ENCODE results near the gene ZSWIM7. TPM values are rescaled to one million over a fixed set of nuclear protein-coding genes. Genes with fewer than 3 reads are reported as not detected.

The ZSWIM7 gene
- total RNA-seq, 4 donors from 2014 or later = 1.3 to 30.3 (median 20.7) TPM

DNA sequence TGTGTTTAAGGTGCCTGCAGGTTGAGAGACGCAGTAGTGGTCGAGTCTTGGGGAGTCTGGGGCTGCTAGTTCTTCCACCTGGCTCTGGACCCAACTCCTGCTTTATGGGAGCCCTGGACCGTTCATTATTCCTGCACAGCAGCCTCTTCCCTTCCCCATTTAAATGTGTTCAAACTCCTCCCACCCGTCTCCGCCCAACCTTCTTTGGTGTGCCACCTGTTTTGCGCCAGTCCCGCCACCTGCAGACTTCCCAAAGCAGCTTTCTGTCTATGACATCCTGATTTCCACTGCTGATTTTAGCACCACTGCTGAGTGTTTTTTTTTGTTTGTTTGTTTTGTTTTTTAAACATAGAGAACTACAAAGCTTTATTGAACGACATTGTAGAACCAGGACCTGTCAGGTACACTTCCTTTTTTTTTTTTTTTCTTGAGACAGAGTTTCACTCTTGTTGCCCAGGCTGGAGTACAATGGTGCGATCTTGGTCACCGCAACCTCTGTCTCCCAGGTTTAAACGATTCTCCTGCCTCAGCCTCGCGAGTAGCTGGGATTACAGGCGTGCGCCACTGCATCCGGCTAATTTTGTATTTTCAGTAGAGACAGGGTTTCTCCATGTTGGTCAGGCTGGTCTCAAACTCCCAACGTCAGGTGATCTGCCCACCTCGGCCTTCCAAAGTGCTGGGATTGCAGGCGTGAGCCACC, 41.7 kb downstream of the ZSWIM7 start:
- no peak for DNase-seq

DNA sequence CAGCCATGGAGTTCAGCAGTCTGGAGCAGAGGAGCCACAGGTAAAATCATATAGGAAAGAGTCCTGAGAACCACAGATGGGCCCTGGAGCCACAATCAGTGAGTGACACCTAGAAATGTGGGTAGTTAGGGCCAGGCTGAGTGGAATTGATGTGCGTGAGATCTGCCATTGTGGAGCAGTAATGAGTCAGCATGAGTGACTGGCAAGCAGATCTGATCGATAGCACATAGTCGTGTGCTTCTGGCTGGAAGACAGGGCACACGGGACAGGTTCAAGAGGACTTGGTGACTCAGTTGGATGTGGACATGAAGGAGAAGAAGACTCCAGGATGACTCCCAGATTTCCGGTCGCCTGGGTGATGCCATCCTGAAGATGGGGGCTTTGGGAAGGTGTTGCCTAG, 42.3 kb downstream of the ZSWIM7 start:
- H3K27ac ChIP-seq = no peak overlapping the region
- no peak for TF ChIP-seq POLR2A (IDR thresholded peaks at IDR 0.05)
- TF ChIP-seq, protein P1, sequence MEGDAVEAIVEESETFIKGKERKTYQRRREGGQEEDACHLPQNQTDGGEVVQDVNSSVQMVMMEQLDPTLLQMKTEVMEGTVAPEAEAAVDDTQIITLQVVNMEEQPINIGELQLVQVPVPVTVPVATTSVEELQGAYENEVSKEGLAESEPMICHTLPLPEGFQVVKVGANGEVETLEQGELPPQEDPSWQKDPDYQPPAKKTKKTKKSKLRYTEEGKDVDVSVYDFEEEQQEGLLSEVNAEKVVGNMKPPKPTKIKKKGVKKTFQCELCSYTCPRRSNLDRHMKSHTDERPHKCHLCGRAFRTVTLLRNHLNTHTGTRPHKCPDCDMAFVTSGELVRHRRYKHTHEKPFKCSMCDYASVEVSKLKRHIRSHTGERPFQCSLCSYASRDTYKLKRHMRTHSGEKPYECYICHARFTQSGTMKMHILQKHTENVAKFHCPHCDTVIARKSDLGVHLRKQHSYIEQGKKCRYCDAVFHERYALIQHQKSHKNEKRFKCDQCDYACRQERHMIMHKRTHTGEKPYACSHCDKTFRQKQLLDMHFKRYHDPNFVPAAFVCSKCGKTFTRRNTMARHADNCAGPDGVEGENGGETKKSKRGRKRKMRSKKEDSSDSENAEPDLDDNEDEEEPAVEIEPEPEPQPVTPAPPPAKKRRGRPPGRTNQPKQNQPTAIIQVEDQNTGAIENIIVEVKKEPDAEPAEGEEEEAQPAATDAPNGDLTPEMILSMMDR (IDR thresholded peaks at IDR 0.05) = no peak

More for the DNA sequence above, 41.7 kb downstream of the ZSWIM7 start:
- Histone ChIP-seq H3K27me3 (no peaks in the 10 kb centered on the region), H3K27ac (no peak overlapping the region), H3K36me3 (no peaks in the 10 kb centered on the region), H3K4me1 (no peaks in the 10 kb centered on the region), H3K9me3 (no peaks in the 10 kb centered on the region), H3K4me3 (no peak overlapping the region)
- TF ChIP-seq, protein P1 (IDR thresholded peaks at IDR 0.05) = no peak
- no peak for TF ChIP-seq POLR2A (IDR thresholded peaks at IDR 0.05)
- intact Hi-C loops (cut with DNase I; ENCODE audit: low total_unique reads) = no loop called here

DNA sequence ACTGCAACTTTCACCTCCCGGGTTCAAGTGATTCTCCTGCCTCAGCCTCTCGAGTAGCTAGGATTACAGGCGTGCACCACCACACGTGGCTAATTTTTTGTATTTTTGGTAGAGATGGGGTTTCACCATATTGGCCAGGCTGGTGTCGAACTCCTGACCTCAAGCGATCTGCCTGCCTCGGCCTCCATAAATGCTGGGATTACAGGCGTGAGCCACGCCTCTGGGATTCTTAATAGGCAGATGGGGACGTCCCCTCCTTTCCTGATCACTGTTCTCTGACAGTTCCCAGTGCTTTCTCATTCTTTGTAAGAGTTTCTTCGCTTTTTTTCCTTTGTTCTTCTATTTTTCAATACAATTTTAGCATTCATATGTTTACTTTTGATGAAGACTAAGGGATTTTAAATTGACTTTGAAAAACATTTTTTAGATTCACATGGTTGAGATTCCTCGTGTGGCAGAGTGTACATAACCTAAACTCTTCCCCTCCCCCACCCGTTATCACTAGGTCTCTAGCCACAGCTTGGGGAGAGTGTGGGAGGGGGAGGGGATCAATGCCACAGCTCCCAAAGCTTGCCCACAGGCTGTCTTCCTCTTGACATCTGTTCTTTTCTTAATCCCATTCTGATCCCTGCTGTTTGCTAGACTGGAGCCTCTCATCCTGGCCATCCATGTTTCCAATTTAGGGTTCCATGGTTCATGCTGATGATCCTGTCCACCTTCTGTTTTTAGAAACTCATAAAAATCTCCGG, 43.5 kb downstream of the ZSWIM7 start:
- intact Hi-C loops (cut with DNase I; ENCODE audit: low total_unique reads) = no loop called here
- Histone ChIP-seq H3K27me3 (no peaks in the 10 kb centered on the region), H3K9me3 (no peaks in the 10 kb centered on the region), H3K27ac (no peak overlapping the region), H3K36me3 (no peaks in the 10 kb centered on the region), H3K4me3 (no peak overlapping the region), H3K4me1 (no peaks in the 10 kb centered on the region)
- TF ChIP-seq, protein P1 (IDR thresholded peaks at IDR 0.05) = no peak
- no peak for TF ChIP-seq POLR2A (IDR thresholded peaks at IDR 0.05)
- no peak for DNase-seq

More for the DNA sequence above, 42.3 kb downstream of the ZSWIM7 start:
- Histone ChIP-seq H3K4me3 (no peak overlapping the region), H3K27me3 (no peaks in the 10 kb centered on the region), H3K36me3 (no peaks in the 10 kb centered on the region), H3K9me3 (no peaks in the 10 kb centered on the region), H3K4me1 (no peaks in the 10 kb centered on the region)
- no peak for DNase-seq
- intact Hi-C loops (cut with DNase I; ENCODE audit: low total_unique reads) = no loop called here

- no peaks in the 10 kb centered on the region for H3K27me3 ChIP-seq
- intact Hi-C loops (cut with DNase I; ENCODE audit: low total_unique reads) = no loop called here
- no peaks in the 10 kb centered on the region for H3K36me3 ChIP-seq
- no peaks in the 10 kb centered on the region for H3K4me1 ChIP-seq
- no peak for TF ChIP-seq POLR2A (IDR thresholded peaks at IDR 0.05)
- TF ChIP-seq, protein P1 (IDR thresholded peaks at IDR 0.05) = no peak
- no peak overlapping the region for H3K27ac ChIP-seq
- H3K4me3 ChIP-seq = no peak overlapping the region
- H3K9me3 ChIP-seq = no peaks in the 10 kb centered on the region
- DNase-seq = no peak
These were observed 45.3 kb downstream of the ZSWIM7 start for GRCh38 chr17:15954222-15954621.

Data from uterus (tissue), 4 donors.